GM18526 (cell line): ENCODE measurements around the gene MAPK14.

Experiments
- POLR2A ChIP-seq: IDR thresholded peaks from 3 replicates; pipeline ENCODE4 v1.6.1; 2011; ENCODE audit not compliant: insufficient read length; ENCODE audit errors: extremely low read depth

Gene MAPK14

GRCh38 chr6:36145495-36145894, 117.9 kb downstream of the MAPK14 start:
- TF ChIP-seq POLR2A, result no peak

GRCh38 chr6:36147294-36147693, 119.7 kb downstream of the MAPK14 start:
- no peak for TF ChIP-seq POLR2A

- no peak for TF ChIP-seq POLR2A
Measured at GRCh38 chr6:36149476-36149875, 121.9 kb downstream of the MAPK14 start.

DNA sequence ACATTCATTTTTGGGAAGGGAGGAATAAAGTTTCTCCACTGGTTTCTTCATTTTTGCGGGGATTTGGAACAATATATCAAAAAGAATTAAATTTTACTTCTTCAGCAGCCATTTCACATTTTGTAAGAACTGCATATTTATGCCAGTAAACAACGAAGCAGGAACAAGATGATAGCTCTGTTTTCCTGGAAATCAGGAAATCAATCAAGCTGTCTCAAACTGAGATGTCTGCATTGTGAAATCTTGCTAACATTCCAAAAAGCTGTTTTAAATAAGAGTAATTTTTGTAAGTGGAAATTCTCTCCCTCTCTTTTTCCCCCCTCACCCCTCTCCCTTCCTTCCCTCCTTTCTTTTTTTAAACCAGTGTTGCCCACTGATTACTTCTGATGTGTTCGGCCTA, 122.7 kb downstream of the MAPK14 start:
- TF ChIP-seq POLR2A, result no peak

DNA sequence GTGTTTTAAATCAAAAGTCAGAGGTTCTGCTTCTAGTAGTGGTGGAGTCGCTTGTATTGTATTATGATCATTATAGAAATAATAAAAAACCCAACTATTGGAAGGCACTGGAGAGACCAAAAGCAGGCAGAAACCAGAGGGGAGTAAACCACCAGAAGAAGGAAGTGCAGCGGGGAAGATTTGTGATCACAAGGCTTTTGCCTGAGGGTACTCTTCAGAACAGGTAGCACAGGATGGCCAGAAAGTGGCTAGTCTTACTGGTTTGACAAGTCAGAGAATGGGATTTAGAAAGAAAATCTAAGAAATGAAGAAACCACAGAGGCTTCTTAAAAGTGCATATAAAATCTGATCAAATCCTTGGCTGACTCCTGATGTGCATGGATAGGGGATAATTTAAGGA, 126.7 kb downstream of the MAPK14 start:
- TF ChIP-seq POLR2A, result no peak

GRCh38 chr6:36155662-36156061, 128.1 kb downstream of the MAPK14 start:
- TF ChIP-seq POLR2A, result no peak

- TF ChIP-seq POLR2A, result no peak
Measured at GRCh38 chr6:36160147-36160760, 132.6 kb downstream of the MAPK14 start.
